NCI-H146 treated with DMSO at 0.1 percent for 48 hours (cell line): ENCODE data around the gene ID1.
A peak's percentile ranks its signal among the peaks of the same experiment; 100 is the strongest.
"Not testable (repeated sequence)": the region's sequence is repeated elsewhere in the genome, so short reads cannot be mapped to it uniquely, and the experiment has no call there.

ENCODE experiments used
- DNase-seq: peaks from one replicate; lab custom pipeline; 2025; ENCODE audit not compliant: unreplicated experiment; lab: John Stamatoyannopoulos, UW

The ID1 gene

GRCh38 chr20:31596831-31597480, 8.1 kb upstream of the ID1 start:
- DNase-seq, result no peak

GRCh38 chr20:31597481-31597855, 7.6 kb upstream of the ID1 start:
- no peak for DNase-seq

GRCh38 chr20:31602431-31602778, 2.7 kb upstream of the ID1 start:
- no peak for DNase-seq

- no peak for DNase-seq
These were observed 2.2 kb upstream of the ID1 start for GRCh38 chr20:31602779-31603441.

GRCh38 chr20:31603822-31604566, 1.1 kb upstream of the ID1 start:
- peak; percentile 100 for DNase-seq

GRCh38 chr20:31604567-31605030, 490 bp upstream of the ID1 start:
- no peak for DNase-seq

GRCh38 chr20:31605902-31606803, 1.1 kb downstream of the ID1 start:
- peak; percentile 63 for DNase-seq

GRCh38 chr20:31606804-31607639, 1.9 kb downstream of the ID1 start:
- peak; percentile 50 for DNase-seq

GRCh38 chr20:31607640-31608250, 2.7 kb downstream of the ID1 start:
- no peak for DNase-seq

- peak; percentile 89 for DNase-seq
These were observed 3.3 kb downstream of the ID1 start for GRCh38 chr20:31608251-31608945.

GRCh38 chr20:31612271-31612640, 7.2 kb downstream of the ID1 start:
- not testable (repeated sequence) for DNase-seq

GRCh38 chr20:31615416-31615815, 10.3 kb downstream of the ID1 start:
- no peak for DNase-seq

GRCh38 chr20:31617432-31618104, 12.5 kb downstream of the ID1 start:
- DNase-seq, result no peak

GRCh38 chr20:31620246-31620645, 15.2 kb downstream of the ID1 start:
- no peak for DNase-seq

- not testable (repeated sequence) for DNase-seq
These were observed 18.0 kb downstream of the ID1 start for GRCh38 chr20:31623123-31623505.

GRCh38 chr20:31626534-31626933, 21.4 kb downstream of the ID1 start:
- DNase-seq, result not testable (repeated sequence)

- not testable (repeated sequence) for DNase-seq
These were observed 23.0 kb downstream of the ID1 start for GRCh38 chr20:31628057-31628456.

- no peak for DNase-seq
These were observed 25.2 kb downstream of the ID1 start for GRCh38 chr20:31630187-31630790.
